ENCODE data around the gene LIF.

LIF gene

DNA sequence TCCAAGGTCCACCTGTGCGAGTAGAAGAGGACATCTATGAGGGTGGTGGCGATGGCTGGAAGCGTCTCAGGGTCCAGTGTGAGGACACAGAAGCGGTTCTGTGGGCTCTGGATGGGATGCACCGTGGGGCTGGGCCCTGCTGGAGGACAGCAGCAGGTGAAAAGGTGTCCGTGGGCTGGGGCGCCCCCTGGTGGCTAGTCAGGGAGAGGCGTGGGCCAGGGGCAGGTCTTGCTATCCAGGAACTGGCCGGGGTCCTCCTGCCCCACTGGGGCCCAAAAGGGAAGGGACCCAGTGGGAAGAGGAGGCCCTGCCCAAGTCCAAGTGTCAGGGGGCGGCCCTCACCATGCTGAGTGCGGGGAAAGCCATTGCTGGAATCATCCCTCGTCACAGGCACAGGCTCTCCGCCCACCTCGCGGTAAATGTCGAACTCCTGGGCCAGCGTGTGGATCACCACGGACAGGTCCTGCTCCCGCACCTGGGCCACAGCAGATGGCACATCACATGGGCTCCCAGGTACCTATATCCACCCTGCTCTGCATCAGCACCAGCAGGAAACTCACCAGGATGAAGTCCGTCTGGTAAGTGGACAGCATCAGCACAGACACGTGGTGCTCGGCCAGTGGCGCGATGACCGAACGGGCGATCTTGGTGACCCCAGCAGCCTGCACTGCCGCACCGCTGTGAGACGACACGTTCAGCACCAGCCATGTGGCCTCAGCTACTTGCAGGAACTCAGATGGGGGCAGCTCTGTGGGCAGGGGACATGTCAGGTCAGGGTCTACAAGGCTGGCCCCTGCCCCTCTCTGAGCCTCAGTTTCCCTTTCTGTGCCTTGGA lies 40.5 kb upstream of the LIF start:
- ChIA-PET CTCF (interaction anchor here (0.5 to 4.0 kb wide), 55 partner anchors 9 to 651 kb away, joined by 3 to 80 read pairs (median 5); partner anchors contain the start of genes CCDC157, RNF215, SEC14L2 and SF3A1), POLR2A (interaction anchor here (1.0 to 1.4 kb wide), 5 partner anchors 11 to 137 kb away, joined by 3 to 10 read pairs (median 6); partner anchors contain the start of genes CCDC157, RNF215 and SF3A1)
- no peaks in the 10 kb centered on the region; the same call in 1 of the 2 replicates for H3K4me1 ChIP-seq (ENCODE audit: control insufficient read depth, insufficient read depth, low read length)
- H3K9me3 ChIP-seq (ENCODE audit: control insufficient read depth, insufficient read depth, low read depth, low read length) = no peaks in the 10 kb centered on the region
- no peak overlapping the region for H3K4me3 ChIP-seq (ENCODE audit: low read depth, low read length)
- TF ChIP-seq ZSCAN16 (tag by site-specific recombination; IDR thresholded peaks at IDR 0.05) (no peak), ZNF548 (tag by site-specific recombination; IDR thresholded peaks at IDR 0.05) (no peak), BCL11A (tag by site-specific recombination; IDR thresholded peaks at IDR 0.05; ENCODE audit: low read depth) (peak; percentile 27; the same call in 1 of the 2 replicates), SCRT1 (tag by site-specific recombination; IDR thresholded peaks at IDR 0.05; ENCODE audit: borderline replicate concordance) (peak; percentile 91), SP7 (tag by site-specific recombination; IDR thresholded peaks at IDR 0.05) (peak; percentile 12; the same call in 1 of the 2 replicates), SCRT2 (tag by site-specific recombination; IDR thresholded peaks at IDR 0.05) (peak; percentile 94), ZFHX2 (tag by site-specific recombination; conservative IDR thresholded peaks at IDR 0.05) (peak; percentile 78), ZNF404 (tag by site-specific recombination; IDR thresholded peaks at IDR 0.05) (no peak), ZNF654 (tag by site-specific recombination; IDR thresholded peaks at IDR 0.05; ENCODE audit: low read depth) (peak; percentile 71), GLIS2 (tag by site-specific recombination; IDR thresholded peaks at IDR 0.05) (peak; percentile 26; the same call in 1 of the 2 replicates), ZNF701 (tag by site-specific recombination; IDR thresholded peaks at IDR 0.05) (no peak), ZEB2 (tag by site-specific recombination; IDR thresholded peaks at IDR 0.05) (peak; percentile 75), ZNF2 (tag by site-specific recombination; IDR thresholded peaks at IDR 0.05) (peak; percentile 30; the same call in 1 of the 2 replicates), KLF8 (tag by site-specific recombination; IDR thresholded peaks at IDR 0.05) (peak; percentile 28; the same call in 1 of the 2 replicates), EGR2 (tag by site-specific recombination; IDR thresholded peaks at IDR 0.05; ENCODE audit: low read depth) (peak; percentile 71), SP2 (tag by site-specific recombination; IDR thresholded peaks at IDR 0.05) (0 out of 2 replicates have a peak, but pooled peaks have one; percentile 24), HOXA7 (CRISPR knock-in tag; IDR thresholded peaks at IDR 0.05; ENCODE audit: borderline replicate concordance) (0 out of 2 replicates have a peak, but pooled peaks have one; percentile 48)
- TF ChIP-seq, protein P1, sequence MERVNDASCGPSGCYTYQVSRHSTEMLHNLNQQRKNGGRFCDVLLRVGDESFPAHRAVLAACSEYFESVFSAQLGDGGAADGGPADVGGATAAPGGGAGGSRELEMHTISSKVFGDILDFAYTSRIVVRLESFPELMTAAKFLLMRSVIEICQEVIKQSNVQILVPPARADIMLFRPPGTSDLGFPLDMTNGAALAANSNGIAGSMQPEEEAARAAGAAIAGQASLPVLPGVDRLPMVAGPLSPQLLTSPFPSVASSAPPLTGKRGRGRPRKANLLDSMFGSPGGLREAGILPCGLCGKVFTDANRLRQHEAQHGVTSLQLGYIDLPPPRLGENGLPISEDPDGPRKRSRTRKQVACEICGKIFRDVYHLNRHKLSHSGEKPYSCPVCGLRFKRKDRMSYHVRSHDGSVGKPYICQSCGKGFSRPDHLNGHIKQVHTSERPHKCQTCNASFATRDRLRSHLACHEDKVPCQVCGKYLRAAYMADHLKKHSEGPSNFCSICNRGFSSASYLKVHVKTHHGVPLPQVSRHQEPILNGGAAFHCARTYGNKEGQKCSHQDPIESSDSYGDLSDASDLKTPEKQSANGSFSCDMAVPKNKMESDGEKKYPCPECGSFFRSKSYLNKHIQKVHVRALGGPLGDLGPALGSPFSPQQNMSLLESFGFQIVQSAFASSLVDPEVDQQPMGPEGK (tag by site-specific recombination; IDR thresholded peaks at IDR 0.05) = peak; percentile 42; the same call in 1 of the 2 replicates
- TF ChIP-seq, protein P2, sequence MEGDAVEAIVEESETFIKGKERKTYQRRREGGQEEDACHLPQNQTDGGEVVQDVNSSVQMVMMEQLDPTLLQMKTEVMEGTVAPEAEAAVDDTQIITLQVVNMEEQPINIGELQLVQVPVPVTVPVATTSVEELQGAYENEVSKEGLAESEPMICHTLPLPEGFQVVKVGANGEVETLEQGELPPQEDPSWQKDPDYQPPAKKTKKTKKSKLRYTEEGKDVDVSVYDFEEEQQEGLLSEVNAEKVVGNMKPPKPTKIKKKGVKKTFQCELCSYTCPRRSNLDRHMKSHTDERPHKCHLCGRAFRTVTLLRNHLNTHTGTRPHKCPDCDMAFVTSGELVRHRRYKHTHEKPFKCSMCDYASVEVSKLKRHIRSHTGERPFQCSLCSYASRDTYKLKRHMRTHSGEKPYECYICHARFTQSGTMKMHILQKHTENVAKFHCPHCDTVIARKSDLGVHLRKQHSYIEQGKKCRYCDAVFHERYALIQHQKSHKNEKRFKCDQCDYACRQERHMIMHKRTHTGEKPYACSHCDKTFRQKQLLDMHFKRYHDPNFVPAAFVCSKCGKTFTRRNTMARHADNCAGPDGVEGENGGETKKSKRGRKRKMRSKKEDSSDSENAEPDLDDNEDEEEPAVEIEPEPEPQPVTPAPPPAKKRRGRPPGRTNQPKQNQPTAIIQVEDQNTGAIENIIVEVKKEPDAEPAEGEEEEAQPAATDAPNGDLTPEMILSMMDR (tag by site-specific recombination; IDR thresholded peaks at IDR 0.05) = peak; percentile 91
- TF ChIP-seq, protein P3, sequence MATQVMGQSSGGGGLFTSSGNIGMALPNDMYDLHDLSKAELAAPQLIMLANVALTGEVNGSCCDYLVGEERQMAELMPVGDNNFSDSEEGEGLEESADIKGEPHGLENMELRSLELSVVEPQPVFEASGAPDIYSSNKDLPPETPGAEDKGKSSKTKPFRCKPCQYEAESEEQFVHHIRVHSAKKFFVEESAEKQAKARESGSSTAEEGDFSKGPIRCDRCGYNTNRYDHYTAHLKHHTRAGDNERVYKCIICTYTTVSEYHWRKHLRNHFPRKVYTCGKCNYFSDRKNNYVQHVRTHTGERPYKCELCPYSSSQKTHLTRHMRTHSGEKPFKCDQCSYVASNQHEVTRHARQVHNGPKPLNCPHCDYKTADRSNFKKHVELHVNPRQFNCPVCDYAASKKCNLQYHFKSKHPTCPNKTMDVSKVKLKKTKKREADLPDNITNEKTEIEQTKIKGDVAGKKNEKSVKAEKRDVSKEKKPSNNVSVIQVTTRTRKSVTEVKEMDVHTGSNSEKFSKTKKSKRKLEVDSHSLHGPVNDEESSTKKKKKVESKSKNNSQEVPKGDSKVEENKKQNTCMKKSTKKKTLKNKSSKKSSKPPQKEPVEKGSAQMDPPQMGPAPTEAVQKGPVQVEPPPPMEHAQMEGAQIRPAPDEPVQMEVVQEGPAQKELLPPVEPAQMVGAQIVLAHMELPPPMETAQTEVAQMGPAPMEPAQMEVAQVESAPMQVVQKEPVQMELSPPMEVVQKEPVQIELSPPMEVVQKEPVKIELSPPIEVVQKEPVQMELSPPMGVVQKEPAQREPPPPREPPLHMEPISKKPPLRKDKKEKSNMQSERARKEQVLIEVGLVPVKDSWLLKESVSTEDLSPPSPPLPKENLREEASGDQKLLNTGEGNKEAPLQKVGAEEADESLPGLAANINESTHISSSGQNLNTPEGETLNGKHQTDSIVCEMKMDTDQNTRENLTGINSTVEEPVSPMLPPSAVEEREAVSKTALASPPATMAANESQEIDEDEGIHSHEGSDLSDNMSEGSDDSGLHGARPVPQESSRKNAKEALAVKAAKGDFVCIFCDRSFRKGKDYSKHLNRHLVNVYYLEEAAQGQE (tag by site-specific recombination; IDR thresholded peaks at IDR 0.05) = 0 out of 2 replicates have a peak, but pooled peaks have one; percentile 20
- TF ChIP-seq, protein P4, sequence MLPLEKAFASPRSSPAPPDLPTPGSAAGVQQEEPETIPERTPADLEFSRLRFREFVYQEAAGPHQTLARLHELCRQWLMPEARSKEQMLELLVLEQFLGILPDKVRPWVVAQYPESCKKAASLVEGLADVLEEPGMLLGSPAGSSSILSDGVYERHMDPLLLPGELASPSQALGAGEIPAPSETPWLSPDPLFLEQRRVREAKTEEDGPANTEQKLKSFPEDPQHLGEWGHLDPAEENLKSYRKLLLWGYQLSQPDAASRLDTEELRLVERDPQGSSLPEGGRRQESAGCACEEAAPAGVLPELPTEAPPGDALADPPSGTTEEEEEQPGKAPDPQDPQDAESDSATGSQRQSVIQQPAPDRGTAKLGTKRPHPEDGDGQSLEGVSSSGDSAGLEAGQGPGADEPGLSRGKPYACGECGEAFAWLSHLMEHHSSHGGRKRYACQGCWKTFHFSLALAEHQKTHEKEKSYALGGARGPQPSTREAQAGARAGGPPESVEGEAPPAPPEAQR (tag by site-specific recombination; IDR thresholded peaks at IDR 0.05) = no peak
- TF ChIP-seq, protein P5, sequence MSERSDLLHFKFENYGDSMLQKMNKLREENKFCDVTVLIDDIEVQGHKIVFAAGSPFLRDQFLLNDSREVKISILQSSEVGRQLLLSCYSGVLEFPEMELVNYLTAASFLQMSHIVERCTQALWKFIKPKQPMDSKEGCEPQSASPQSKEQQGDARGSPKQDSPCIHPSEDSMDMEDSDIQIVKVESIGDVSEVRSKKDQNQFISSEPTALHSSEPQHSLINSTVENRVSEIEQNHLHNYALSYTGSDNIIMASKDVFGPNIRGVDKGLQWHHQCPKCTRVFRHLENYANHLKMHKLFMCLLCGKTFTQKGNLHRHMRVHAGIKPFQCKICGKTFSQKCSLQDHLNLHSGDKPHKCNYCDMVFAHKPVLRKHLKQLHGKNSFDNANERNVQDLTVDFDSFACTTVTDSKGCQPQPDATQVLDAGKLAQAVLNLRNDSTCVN (tag by site-specific recombination; optimal IDR thresholded peaks at IDR 0.05) = peak; percentile 11
- TF ChIP-seq, protein P6, sequence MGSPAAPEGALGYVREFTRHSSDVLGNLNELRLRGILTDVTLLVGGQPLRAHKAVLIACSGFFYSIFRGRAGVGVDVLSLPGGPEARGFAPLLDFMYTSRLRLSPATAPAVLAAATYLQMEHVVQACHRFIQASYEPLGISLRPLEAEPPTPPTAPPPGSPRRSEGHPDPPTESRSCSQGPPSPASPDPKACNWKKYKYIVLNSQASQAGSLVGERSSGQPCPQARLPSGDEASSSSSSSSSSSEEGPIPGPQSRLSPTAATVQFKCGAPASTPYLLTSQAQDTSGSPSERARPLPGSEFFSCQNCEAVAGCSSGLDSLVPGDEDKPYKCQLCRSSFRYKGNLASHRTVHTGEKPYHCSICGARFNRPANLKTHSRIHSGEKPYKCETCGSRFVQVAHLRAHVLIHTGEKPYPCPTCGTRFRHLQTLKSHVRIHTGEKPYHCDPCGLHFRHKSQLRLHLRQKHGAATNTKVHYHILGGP (tag by site-specific recombination; IDR thresholded peaks at IDR 0.05) = peak; percentile 58; the same call in 1 of the 2 replicates
- H3K36me3 ChIP-seq (ENCODE audit: control insufficient read depth in 2 of 2, insufficient read depth in 1 of 2, low read length in 2 of 2) = peaks cover 0 to 19% of the 10 kb centered on the region in 2 experiments; a peak in 1 of 3 replicates
- H3K27ac ChIP-seq (ENCODE audit: extremely low read depth, low read depth, low read length) = no peak overlapping the region

Data from HEK293 (cell line).